CD4-positive, alpha-beta T cell treated with Interleukin-6 at 100 ng/mL for 8 hours (primary cell): ENCODE measurements around the gene CCNB1IP1.
A peak's percentile ranks its signal among the peaks of the same experiment; 100 is the strongest.
"Not testable (repeated sequence)": the region's sequence is repeated elsewhere in the genome, so short reads cannot be mapped to it uniquely, and the experiment has no call there.

Experiments
- DNase-seq: peaks from one replicate; pipeline ENCODE4 v3.0.0-alpha.2; 2020; ENCODE audit warnings: mixed read lengths, low spot score

CCNB1IP1 gene

GRCh38 chr14:20332431-20332787 lies 670 bp downstream of the CCNB1IP1 start:
- DNase-seq = no peak

GRCh38 chr14:20331053-20331613 lies 1.9 kb downstream of the CCNB1IP1 start:
- no peak for DNase-seq

GRCh38 chr14:20329355-20329754 lies 3.7 kb downstream of the CCNB1IP1 start:
- no peak for DNase-seq

- DNase-seq = no peak
Measured at GRCh38 chr14:20328705-20329104, 4.4 kb downstream of the CCNB1IP1 start.

- peak; percentile 66 for DNase-seq
Measured at GRCh38 chr14:20327005-20327869, 5.8 kb downstream of the CCNB1IP1 start.

GRCh38 chr14:20317720-20318119 lies 15.4 kb downstream of the CCNB1IP1 start:
- no peak for DNase-seq

DNA sequence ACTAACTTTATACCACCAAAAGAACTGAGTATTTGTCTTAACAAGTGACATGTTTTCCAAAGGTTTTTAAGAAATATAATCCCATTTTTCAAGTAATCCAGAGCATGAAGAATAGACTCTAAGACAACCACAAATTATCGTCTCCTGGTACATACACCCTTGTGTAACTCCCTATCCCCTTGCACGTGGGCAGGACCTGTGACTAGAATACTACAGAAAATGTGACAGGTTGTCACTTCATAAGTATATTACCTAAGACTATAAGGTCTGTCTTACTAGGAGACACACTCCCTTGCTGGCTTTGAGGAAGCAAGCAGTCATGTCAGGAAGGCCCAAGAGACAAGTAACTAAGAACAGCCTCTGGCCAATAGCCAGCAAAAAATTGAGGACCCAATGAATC lies 19.1 kb downstream of the CCNB1IP1 start:
- DNase-seq = no peak

DNA sequence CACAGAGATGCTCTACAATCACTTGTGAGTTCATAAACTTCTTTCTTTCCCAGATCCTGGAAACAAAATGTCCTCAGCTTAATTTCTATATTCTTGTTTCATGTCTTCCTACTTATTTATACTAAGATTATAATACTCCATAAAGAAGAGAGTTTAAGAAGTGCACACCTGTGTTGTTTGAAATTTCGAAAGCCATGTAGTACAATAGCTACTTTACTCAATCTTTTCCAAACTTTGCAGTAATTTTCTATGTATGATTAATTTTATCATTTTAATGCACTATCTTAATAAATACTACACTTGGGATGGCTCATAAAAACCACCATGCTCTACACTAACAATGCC lies 27.0 kb downstream of the CCNB1IP1 start:
- no peak for DNase-seq

- DNase-seq = peak; percentile 85
Measured at GRCh38 chr14:20305265-20306078, 27.6 kb downstream of the CCNB1IP1 start, which contains the start of gene TTC5. TTC5 (minus strand) TSS chr14:20305951; CDS start chr14:20305937, 14 bp downstream.

DNA sequence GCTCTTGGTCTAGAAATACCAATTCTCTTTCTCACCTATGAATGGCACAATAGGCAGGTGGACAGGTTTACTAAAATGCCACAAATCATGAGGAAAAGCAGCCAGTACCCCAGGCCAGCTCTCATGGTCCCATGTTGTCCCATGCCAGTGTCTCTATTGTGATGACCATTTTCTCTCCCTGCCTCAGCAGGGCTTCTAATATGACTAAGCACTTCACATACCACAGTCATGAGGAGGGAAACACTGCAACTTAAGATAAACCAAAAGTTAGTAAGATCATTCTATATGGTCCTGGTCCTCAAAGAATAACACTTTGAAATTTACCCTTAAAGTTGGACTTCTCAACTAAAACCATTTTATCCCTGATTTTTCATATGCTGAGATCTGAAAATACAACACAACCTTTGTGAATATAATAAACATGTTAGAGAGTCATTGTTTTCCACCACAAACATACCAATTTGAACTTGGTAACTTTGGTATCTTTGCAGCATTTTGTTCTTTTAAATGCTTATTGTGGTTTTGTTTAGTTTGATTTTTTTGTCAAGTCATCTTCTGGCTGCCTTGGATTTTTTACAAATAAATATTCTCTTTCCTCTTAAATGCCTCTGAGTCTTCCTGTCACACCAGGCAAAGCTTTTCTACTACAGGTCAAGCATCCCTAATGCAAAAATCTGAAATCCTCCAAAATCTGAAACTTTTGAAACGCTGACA lies 30.9 kb downstream of the CCNB1IP1 start:
- DNase-seq = no peak

DNA sequence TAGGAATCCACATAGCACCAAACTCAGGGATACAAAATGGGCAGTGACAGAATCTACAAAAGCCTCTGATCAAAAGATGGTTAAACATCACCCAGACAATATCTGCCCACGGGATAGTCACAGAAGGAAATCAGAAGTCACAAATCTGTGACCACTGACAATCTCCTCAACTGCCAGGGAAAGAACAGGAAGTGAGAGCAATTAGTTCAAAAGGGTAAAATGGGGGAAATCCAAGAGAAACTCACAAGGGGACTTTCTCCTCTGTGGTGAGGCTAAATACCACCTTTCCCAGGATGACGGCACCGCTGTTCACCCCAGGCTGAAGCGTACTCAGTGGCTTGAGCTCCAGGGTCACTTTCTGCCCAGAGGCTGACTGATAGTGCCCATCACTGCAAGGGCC lies 38.0 kb downstream of the CCNB1IP1 start:
- no peak for DNase-seq

- no peak for DNase-seq
Measured at GRCh38 chr14:20294636-20295035, 38.4 kb downstream of the CCNB1IP1 start.

DNA sequence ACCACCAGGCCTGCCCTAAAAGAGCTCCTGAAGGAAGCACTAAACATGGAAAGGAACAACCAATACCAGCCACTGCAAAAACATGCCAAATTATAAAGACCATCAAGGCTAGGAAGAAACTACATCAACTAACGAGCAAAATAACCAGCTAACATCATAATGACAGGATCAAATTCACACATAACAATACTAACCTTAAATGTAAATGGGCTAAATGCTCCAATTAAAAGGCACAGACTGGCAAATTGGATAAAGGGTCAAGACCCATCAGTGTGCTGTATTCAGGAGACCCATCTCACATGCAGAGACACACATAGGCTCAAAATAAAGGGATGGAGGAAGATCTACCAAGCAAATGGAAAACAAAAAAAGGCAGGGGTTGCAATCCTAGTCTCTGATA lies 51.1 kb downstream of the CCNB1IP1 start:
- not testable (repeated sequence) for DNase-seq

GRCh38 chr14:20280265-20280664 lies 52.8 kb downstream of the CCNB1IP1 start:
- DNase-seq = not testable (repeated sequence)

GRCh38 chr14:20278414-20278813 lies 54.7 kb downstream of the CCNB1IP1 start:
- peak; percentile 4 for DNase-seq

- DNase-seq = no peak
Measured at GRCh38 chr14:20277409-20277808, 55.7 kb downstream of the CCNB1IP1 start.

DNA sequence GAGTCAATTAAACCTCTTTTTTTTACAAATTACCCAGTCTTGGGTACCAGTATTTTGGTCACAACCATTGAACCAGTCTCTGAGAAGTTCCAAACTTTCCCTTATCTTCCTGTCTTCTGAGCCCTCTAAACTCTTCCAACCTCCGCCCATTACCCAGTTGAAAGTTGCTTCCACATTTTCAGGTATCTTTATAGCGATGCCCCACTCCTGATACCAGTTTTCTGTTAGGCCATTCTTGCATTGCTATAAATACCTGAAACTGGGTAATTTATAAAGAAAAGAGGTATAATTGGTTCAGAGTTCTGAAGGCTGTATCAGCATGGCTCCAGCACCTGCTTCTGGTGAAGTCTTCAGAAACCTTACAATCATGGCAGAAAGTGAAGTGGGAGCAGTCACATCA lies 59.0 kb downstream of the CCNB1IP1 start:
- no peak for DNase-seq

DNA sequence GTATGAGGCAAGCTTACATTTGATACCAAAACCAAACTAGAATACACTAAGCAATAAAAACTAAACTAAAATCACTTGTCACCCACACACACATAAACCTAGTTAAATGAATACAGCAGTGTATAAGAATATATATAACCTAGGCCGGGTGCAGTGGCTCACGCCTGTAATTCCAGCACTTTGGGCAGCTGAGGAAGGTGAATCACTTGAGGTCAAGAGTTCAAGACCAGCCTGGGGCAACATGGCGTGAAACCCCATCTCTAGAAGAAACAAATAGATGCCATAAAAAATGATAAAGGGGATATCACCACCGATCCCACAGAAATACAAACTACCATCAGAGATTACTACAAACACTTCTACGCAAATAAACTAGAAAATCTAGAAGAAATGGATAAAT lies 68.7 kb downstream of the CCNB1IP1 start:
- DNase-seq = not testable (repeated sequence)

DNA sequence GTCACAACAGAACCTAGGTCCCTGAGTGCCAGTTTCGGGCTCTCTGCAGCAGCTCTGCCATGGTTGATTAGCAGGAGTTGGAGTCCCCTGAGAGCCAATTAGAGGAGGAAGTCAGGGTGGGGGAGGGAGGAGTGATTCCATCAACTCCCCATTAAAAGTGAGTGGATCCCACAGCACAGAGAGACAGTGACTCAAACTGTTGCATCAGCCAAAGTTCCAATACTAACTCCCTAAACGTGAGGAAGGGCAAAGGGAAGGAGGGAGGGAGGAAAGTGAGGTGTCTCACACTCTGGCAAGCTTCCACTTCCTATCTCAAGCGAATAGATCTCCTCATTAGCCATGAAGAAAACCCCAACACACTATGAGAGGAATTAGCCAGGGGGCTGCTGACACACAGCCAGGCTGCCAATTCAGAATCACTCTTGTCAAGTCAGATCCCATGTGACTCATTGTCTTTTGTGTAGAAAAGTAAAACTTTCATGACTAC lies 70.4 kb downstream of the CCNB1IP1 start:
- DNase-seq = no peak
